Nephron progenitor cell (in vitro differentiated cells): ENCODE measurements around the gene LEKR1.

ENCODE experiments used
- DNase-seq: peaks from one replicate; pipeline ENCODE4 v3.0.0; 2021
- H3K27ac Mint-ChIP-seq: 2 replicates; pipeline ENCODE4 v1.8.0; 2021; ENCODE audit warnings: mild to moderate bottlenecking, moderate library complexity, mixed read lengths
- H3K27me3 Mint-ChIP-seq: 2 replicates; pipeline ENCODE4 v1.8.0; 2021; ENCODE audit warnings: mild to moderate bottlenecking, low read depth, mixed read lengths; ENCODE audit not compliant: poor library complexity
- H3K36me3 Mint-ChIP-seq: 2 replicates; pipeline ENCODE4 v1.8.0; 2021; ENCODE audit warnings: low read depth, mixed read lengths
- H3K4me1 Mint-ChIP-seq: 2 replicates; pipeline ENCODE4 v1.8.0; 2021; ENCODE audit warnings: mixed read lengths
- H3K4me3 Mint-ChIP-seq: 2 replicates; pipeline ENCODE4 v1.8.0; 2021; ENCODE audit warnings: mild to moderate bottlenecking, moderate library complexity, mixed read lengths
- H3K9me3 Mint-ChIP-seq: 2 replicates; pipeline ENCODE4 v1.8.0; 2021; ENCODE audit warnings: mild to moderate bottlenecking, moderate library complexity, mixed read lengths
- TF ChIP-seq, protein P1 (sequence below): fragments of 200-600 bp; sonication (generic); IDR thresholded peaks from 2 replicates; pipeline ENCODE4 v1.5.0; 2021; ENCODE audit warnings: antibody characterized with exemption

Gene LEKR1

DNA sequence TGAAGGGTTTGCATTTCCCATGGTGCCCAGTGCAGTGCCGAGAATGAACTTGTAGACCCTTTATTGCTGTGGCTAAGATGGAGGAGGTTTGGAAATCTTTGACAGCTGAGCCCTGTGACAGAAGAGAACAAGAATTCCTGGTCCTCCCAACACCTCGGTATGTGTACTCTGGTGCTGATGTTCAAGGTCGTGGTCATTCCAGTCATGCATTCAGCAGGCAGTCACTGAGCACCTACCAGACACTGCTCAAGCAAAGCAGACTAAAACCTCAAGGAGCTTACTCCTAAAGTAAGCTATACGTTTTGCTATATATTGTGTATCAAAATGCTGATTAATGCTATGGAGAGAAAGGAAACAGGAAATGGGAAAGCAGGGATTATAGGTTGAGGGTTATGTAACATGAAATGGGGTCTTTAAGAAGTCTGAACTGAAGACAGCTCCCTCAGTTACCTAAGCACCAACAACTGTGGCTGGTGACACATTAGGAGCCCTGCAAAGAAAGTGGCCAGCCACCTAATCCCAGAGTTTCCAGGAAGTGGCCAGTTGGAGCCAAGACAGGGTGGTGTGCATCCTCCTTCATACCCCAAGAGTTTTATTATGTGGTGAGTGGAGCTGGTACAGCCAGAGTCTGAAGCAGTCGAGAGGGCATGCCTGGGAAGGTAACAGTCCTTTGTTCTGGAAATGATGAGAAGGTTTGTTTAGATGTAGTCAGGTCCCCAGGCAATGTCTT, 268.8 kb downstream of the LEKR1 start:
- DNase-seq: no peak
- TF ChIP-seq, protein P1, sequence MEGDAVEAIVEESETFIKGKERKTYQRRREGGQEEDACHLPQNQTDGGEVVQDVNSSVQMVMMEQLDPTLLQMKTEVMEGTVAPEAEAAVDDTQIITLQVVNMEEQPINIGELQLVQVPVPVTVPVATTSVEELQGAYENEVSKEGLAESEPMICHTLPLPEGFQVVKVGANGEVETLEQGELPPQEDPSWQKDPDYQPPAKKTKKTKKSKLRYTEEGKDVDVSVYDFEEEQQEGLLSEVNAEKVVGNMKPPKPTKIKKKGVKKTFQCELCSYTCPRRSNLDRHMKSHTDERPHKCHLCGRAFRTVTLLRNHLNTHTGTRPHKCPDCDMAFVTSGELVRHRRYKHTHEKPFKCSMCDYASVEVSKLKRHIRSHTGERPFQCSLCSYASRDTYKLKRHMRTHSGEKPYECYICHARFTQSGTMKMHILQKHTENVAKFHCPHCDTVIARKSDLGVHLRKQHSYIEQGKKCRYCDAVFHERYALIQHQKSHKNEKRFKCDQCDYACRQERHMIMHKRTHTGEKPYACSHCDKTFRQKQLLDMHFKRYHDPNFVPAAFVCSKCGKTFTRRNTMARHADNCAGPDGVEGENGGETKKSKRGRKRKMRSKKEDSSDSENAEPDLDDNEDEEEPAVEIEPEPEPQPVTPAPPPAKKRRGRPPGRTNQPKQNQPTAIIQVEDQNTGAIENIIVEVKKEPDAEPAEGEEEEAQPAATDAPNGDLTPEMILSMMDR: no peak
- no peak overlapping the region for H3K4me3 Mint-ChIP-seq
- peaks cover 22% of the 10 kb centered on the region for H3K27me3 Mint-ChIP-seq
- H3K36me3 Mint-ChIP-seq: no peaks in the 10 kb centered on the region
- H3K27ac Mint-ChIP-seq: no peak overlapping the region
- no peaks in the 10 kb centered on the region for H3K9me3 Mint-ChIP-seq
- H3K4me1 Mint-ChIP-seq: peaks cover 26% of the 10 kb centered on the region
